Measurements from ENCODE around the gene SHISA9.

- TF ChIP-seq ZNF302 (CRISPR knock-in tag; IDR thresholded peaks at IDR 0.05) (no peak), CEBPB (IDR thresholded peaks at IDR 0.05) (no peak), ZFP36 (IDR thresholded peaks at IDR 0.05; ENCODE audit: borderline replicate concordance, partially characterized antibody) (no peak), MAFK (IDR thresholded peaks at IDR 0.05; ENCODE audit: partially characterized antibody) (no peak), CTCF (IDR thresholded peaks at IDR 0.05) (no peak), MYC (IDR thresholded peaks at IDR 0.05; ENCODE audit: borderline replicate concordance, low read length) (no peak), EP300 (IDR thresholded peaks at IDR 0.05) (no peak), POLR2A (IDR thresholded peaks at IDR 0.05; ENCODE audit: low read length) (no peak), RFX5 (IDR thresholded peaks at IDR 0.05) (no peak)
- TF ChIP-seq, protein P1, sequence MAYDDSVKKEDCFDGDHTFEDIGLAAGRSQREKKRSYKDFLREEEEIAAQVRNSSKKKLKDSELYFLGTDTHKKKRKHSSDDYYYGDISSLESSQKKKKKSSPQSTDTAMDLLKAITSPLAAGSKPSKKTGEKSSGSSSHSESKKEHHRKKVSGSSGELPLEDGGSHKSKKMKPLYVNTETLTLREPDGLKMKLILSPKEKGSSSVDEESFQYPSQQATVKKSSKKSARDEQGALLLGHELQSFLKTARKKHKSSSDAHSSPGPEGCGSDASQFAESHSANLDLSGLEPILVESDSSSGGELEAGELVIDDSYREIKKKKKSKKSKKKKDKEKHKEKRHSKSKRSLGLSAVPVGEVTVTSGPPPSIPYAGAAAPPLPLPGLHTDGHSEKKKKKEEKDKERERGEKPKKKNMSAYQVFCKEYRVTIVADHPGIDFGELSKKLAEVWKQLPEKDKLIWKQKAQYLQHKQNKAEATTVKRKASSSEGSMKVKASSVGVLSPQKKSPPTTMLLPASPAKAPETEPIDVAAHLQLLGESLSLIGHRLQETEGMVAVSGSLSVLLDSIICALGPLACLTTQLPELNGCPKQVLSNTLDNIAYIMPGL (CRISPR knock-in tag; IDR thresholded peaks at IDR 0.05; ENCODE audit: borderline replicate concordance): no peak
- TF ChIP-seq, protein P2, sequence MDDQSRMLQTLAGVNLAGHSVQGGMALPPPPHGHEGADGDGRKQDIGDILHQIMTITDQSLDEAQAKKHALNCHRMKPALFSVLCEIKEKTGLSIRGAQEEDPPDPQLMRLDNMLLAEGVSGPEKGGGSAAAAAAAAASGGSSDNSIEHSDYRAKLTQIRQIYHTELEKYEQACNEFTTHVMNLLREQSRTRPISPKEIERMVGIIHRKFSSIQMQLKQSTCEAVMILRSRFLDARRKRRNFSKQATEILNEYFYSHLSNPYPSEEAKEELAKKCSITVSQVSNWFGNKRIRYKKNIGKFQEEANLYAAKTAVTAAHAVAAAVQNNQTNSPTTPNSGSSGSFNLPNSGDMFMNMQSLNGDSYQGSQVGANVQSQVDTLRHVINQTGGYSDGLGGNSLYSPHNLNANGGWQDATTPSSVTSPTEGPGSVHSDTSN (IDR thresholded peaks at IDR 0.05): no peak
Measured at GRCh38 chr16:13194766-13195165, 293.4 kb downstream of the SHISA9 start.

All from A549 (cell line).